ENCODE measurements around the gene SAPCD2. TPM values are rescaled to one million over a fixed set of nuclear protein-coding genes. Genes with fewer than 3 reads are reported as not detected.

SAPCD2 gene
- polyA plus RNA-seq, 1 donor (not counting 4 experiments of a cell fraction or from before 2014, with no cell fraction given), result 1.6 TPM

GRCh38 chr9:137029058-137029936 is 41.1 kb downstream of the SAPCD2 start:
- Histone ChIP-seq H3K9me3 (ENCODE audit: control insufficient read depth, low read depth, low read length) (no peaks in the 10 kb centered on the region), H3K4me2 (ENCODE audit: control insufficient read depth, extremely low read depth, insufficient read depth, low read depth, low read length) (peak overlapping the region; percentile 81), H3K9me1 (ENCODE audit: control insufficient read depth, extremely low read depth, insufficient read depth, low read length) (no peaks in the 10 kb centered on the region), H3K9ac (ENCODE audit: control insufficient read depth, extremely low read depth, insufficient read depth, low read length) (no peak overlapping the region), H4K20me1 (ENCODE audit: control insufficient read depth, extremely low read depth, insufficient read depth, low read length) (no peaks in the 10 kb centered on the region), H3K4me1 (ENCODE audit: control insufficient read depth, extremely low read depth, insufficient read depth, low read length) (peaks cover 7% of the 10 kb centered on the region), H3K4me3 (ENCODE audit: control insufficient read depth in 2 of 3, extremely low read depth in 1 of 3, insufficient read depth in 2 of 3, low read depth in 1 of 3, low read length in 3 of 3) (no peak overlapping the region), H3K36me3 (ENCODE audit: control insufficient read depth in 2 of 2, extremely low read depth in 1 of 2, insufficient read depth in 2 of 2, low read length in 2 of 2) (no peaks in the 10 kb centered on the region), H2AFZ (ENCODE audit: control insufficient read depth, low read length) (no peak overlapping the region), H3K27ac (ENCODE audit: control insufficient read depth, insufficient read depth, low read length) (no peak overlapping the region), H3K27me3 (ENCODE audit: control insufficient read depth, extremely low read depth, insufficient read depth, low read length) (peaks cover 15% of the 10 kb centered on the region), H3K79me2 (ENCODE audit: control insufficient read depth, insufficient read depth, low read length) (no peaks in the 10 kb centered on the region)
- no peak for FAIRE-seq
- DNase-seq (ENCODE audit: low read depth, low spot score), result no peak
- dilution Hi-C loops (cut with MboI; ENCODE audit: extremely low pct_ligation_motif_present, low sequenced_read_pairs), result no loop called here
- TF ChIP-seq EZH2 (IDR thresholded peaks at IDR 0.05; ENCODE audit: low read length) (no peak), CTCF (optimal IDR thresholded peaks at IDR 0.05 in 1 of 3, IDR thresholded peaks at IDR 0.05 in 1 of 3, conservative IDR thresholded peaks at IDR 0.05 in 1 of 3; ENCODE audit: extremely low read depth in 1 of 3, insufficient read depth in 2 of 3, low read length in 3 of 3) (peak in 2 of 3 experiments; percentile 89 to 98)

GRCh38 chr9:137028263-137029057 is 41.9 kb downstream of the SAPCD2 start:
- Histone ChIP-seq H3K4me2 (ENCODE audit: control insufficient read depth, extremely low read depth, insufficient read depth, low read depth, low read length) (peak overlapping the region; percentile 81), H3K36me3 (ENCODE audit: control insufficient read depth in 2 of 2, extremely low read depth in 1 of 2, insufficient read depth in 2 of 2, low read length in 2 of 2) (no peaks in the 10 kb centered on the region), H3K9ac (ENCODE audit: control insufficient read depth, extremely low read depth, insufficient read depth, low read length) (no peak overlapping the region), H3K4me1 (ENCODE audit: control insufficient read depth, extremely low read depth, insufficient read depth, low read length) (peaks cover 7% of the 10 kb centered on the region), H3K27me3 (ENCODE audit: control insufficient read depth, extremely low read depth, insufficient read depth, low read length) (peaks cover 15% of the 10 kb centered on the region), H2AFZ (ENCODE audit: control insufficient read depth, low read length) (no peak overlapping the region), H3K9me1 (ENCODE audit: control insufficient read depth, extremely low read depth, insufficient read depth, low read length) (no peaks in the 10 kb centered on the region), H3K9me3 (ENCODE audit: control insufficient read depth, low read depth, low read length) (no peaks in the 10 kb centered on the region), H3K27ac (ENCODE audit: control insufficient read depth, insufficient read depth, low read length) (no peak overlapping the region), H4K20me1 (ENCODE audit: control insufficient read depth, extremely low read depth, insufficient read depth, low read length) (no peaks in the 10 kb centered on the region), H3K79me2 (ENCODE audit: control insufficient read depth, insufficient read depth, low read length) (no peaks in the 10 kb centered on the region), H3K4me3 (ENCODE audit: control insufficient read depth in 2 of 3, extremely low read depth in 1 of 3, insufficient read depth in 2 of 3, low read depth in 1 of 3, low read length in 3 of 3) (peak overlapping the region; percentile 22 to 46 (median 39))
- dilution Hi-C loops (cut with MboI; ENCODE audit: extremely low pct_ligation_motif_present, low sequenced_read_pairs), result no loop called here
- no peak for DNase-seq (ENCODE audit: low read depth, low spot score)
- TF ChIP-seq CTCF (optimal IDR thresholded peaks at IDR 0.05 in 1 of 3, IDR thresholded peaks at IDR 0.05 in 1 of 3, conservative IDR thresholded peaks at IDR 0.05 in 1 of 3; ENCODE audit: extremely low read depth in 1 of 3, insufficient read depth in 2 of 3, low read length in 3 of 3) (peak in 2 of 3 experiments; percentile 44 to 71), EZH2 (IDR thresholded peaks at IDR 0.05; ENCODE audit: low read length) (peak; percentile 39)
- no peak for FAIRE-seq
